ENCODE data around the gene PLEKHD1.
"Not testable (repeated sequence)": the region's sequence is repeated elsewhere in the genome, so short reads cannot be mapped to it uniquely, and the experiment has no call there.

The PLEKHD1 gene

GRCh38 chr14:69483765-69484443 is 624 bp upstream of the PLEKHD1 start:
- no peak for DNase-seq

DNA sequence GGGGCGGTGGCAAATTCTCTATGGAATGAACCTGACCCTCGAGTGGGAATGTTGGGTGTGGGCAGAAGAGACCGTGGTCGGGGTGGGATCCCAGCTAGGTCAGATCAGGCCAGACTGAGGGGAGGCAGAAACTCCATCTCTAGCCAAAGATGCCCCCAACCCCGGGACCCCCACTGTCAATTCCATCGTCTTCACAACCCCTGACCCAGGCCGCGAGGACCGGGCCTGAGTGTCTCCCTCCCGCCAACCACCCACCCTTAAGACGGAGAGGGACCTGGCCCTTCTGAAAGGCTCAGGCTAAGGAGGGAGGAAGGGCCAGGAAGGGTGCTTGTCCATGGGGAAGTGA is 760 bp downstream of the PLEKHD1 start:
- DNase-seq: no peak

DNA sequence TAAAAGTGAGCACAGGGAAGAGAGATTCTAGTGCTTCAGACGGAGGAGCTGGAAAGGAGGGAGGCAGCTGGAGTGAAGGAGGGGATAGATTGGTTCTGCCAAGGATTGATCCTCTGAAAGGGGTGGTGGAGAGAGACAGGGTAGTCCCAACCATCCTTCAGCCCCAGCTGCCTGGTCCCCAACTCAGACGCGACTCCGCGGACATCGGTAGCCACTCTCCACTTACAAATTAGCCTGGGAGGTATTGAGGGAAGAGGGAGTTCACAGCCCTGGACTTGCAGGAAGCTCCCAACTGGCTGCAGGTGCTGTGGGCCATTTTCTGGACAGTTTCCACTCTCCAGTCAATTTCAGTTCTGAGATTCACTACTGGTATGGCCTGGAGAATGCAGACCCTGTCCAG is 1.2 kb downstream of the PLEKHD1 start:
- no peak for DNase-seq

DNA sequence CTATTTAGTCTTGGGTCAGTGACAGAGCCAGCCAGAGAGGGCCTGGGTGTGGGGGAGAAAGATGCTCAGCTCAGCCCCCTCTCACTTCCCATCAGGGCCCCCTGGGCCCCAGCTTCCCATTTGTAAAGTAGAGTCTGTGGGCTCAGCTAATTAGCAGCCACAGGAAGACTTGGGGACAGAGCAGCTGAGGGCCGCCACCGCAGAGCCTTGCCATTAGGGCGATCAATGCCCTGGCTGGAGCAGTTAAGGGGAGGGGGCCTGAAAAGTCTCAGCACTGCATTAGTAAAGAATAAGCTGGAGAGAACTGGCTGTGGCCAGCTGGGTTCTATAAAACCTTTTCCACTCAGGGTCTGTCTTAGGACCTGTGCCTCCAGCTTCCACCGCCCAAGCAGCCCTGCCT is 2.7 kb downstream of the PLEKHD1 start:
- no peak for DNase-seq

GRCh38 chr14:69487771-69488170 is 3.2 kb downstream of the PLEKHD1 start:
- no peak for DNase-seq

GRCh38 chr14:69489495-69489894 is 5.0 kb downstream of the PLEKHD1 start:
- no peak for DNase-seq

DNA sequence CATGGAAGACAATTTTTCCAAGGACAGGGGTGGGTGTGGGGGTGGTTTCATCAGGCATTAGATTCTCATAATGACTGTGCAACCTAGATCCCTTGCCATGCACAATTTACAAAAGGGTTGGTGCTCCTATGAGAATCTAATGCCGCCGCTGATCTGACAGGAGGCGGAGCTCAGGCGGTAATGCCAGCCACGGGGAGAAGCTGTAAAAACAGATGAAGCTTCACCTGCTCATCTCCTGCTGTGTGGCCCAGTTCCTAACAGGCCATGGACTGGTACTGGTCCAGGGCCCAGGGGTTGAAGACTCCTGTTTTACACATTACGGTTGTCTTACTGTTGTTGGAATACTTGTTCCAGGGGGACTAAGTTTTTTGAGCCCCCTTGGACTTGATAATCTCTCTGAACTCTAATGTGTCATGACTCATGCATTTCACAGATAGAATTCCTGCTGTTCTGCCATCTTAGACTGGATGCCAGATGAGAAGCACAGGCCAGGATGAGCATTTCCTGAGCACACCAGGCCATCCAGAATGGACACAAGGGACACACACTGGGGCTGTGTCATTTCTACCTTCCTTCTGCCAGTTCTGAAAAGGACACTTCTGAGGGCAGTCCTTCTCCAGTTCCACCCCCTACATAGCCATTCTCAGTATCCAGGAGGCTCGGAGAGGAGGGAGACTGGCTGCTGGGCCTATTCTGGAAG is 5.8 kb downstream of the PLEKHD1 start:
- DNase-seq: no peak

DNA sequence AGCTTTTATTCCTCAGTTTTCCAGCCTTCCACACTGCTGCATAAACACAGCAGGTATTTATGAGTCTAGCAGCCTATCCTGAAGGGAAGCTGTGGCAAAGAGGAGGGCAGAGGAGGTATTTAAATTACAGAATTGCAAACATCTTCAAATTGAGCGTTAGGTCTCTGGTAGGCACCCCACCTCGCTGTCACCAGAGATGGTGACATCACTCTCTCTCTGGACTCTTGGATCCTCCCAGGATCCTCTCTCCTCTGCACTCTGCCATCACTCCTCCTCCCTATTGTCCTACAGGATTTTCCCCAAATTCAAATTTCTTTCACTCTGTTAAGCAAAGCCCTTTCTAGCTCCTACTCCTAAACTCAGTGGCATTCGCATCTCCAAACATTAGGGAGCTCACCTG is 6.7 kb downstream of the PLEKHD1 start:
- no peak for DNase-seq

- DNase-seq: no peak
Measured at GRCh38 chr14:69493038-69493437, 8.5 kb downstream of the PLEKHD1 start.

- no peak for DNase-seq
Measured at GRCh38 chr14:69493791-69494190, 9.3 kb downstream of the PLEKHD1 start.

GRCh38 chr14:69495341-69495921 is 10.9 kb downstream of the PLEKHD1 start:
- no peak for DNase-seq

GRCh38 chr14:69497866-69498265 is 13.3 kb downstream of the PLEKHD1 start:
- DNase-seq: not testable (repeated sequence)

- DNase-seq: not testable (repeated sequence)
Measured at GRCh38 chr14:69498286-69498685, 13.8 kb downstream of the PLEKHD1 start.

DNA sequence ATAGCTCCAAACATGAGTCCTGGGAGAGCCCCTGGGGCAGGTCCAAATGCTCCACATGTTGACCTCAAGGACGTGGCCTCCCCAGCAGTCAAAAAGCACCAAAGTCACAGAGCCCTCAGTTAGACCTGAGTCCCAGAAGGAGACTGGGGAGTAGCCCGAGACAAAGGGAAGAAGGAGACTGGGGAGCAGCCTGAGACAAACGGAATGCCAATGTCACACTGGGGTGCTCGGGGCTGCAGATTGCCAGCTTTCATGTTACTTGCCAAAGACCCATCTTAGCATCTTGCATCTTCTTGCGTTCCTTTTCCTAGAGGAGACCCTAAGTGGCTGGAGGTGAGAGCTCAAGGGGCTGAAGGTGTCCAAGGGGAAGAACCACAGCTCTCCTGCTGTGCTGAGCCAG is 14.9 kb downstream of the PLEKHD1 start:
- DNase-seq: no peak

GRCh38 chr14:69500096-69500495 is 15.6 kb downstream of the PLEKHD1 start:
- DNase-seq: no peak

GRCh38 chr14:69500736-69501135 is 16.2 kb downstream of the PLEKHD1 start:
- no peak for DNase-seq

DNA sequence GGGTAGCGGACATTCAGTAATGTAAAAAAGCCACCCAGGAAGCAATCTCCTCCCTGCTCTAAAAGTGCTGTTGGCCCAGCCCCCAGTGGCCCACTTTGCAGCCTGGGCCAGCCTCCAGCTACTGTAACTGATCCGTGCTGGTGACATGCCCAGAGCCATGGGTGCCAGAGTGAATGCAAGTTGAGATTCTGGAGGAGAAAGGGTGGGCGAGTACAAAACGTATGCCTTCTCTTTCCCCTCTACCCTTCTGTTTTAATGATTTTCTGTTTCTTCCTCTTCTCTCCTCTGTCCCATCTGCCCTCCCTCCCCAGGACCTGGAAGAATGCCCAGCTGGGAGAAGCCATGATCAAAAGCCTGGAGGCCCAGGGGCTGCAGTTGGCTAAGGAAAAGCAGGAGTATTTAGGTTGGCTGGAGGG is 16.9 kb downstream of the PLEKHD1 start:
- DNase-seq: no peak

GRCh38 chr14:69504775-69505174 is 20.2 kb downstream of the PLEKHD1 start:
- no peak for DNase-seq

- DNase-seq: no peak
Measured at GRCh38 chr14:69505338-69506240, 21.1 kb downstream of the PLEKHD1 start.

DNA sequence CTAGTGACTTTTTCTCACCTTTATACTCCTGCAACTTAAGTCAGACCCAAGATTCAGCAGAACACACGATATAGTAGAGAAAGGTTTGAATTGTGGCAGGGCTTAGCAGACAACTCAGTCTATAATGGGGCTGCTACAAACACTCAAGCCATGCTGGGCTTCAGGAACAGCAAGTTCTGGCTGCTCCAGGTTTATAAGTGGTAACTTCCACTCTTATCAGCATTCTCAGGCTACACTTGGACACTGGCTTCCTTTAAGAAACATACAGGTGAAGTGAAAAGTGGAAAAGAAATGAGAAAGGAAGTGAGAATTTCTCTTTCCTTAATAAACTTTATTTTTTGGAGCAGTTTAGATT is 21.7 kb downstream of the PLEKHD1 start:
- DNase-seq: no peak

GRCh38 chr14:69518289-69519101 is 34.0 kb downstream of the PLEKHD1 start:
- no peak for DNase-seq

Measured in activated effector memory CD4-positive, alpha-beta T cell treated with Interleukin-2 at 50 U/mL for 16 hours (primary cell).